MG63 (cell line): ENCODE data around the gene HERC3. TPM values are rescaled to one million over a fixed set of nuclear protein-coding genes. Genes with fewer than 3 reads are reported as not detected.

Source experiments
- DNase-seq: peaks from one replicate; pipeline ENCODE4 v3.0.0-alpha.2; 2020
- H3K27me3 ChIP-seq: fragments of 250-450 bp; sonication (Bioruptor Pico); 2 replicates; pipeline ENCODE4 v1.5.1; 2020; ENCODE audit warnings: mild to moderate bottlenecking, moderate library complexity
- H3K36me3 ChIP-seq: fragments of 250-450 bp; sonication (Bioruptor Pico); 2 replicates; pipeline ENCODE4 v1.5.1; 2020; ENCODE audit warnings: mild to moderate bottlenecking, moderate library complexity
- H3K4me3 ChIP-seq: fragments of 250-450 bp; sonication (Bioruptor Pico); 2 replicates; pipeline ENCODE4 v1.5.1; 2020; ENCODE audit warnings: mild to moderate bottlenecking, moderate library complexity
- H3K9me3 ChIP-seq: fragments of 250-450 bp; sonication (Bioruptor Pico); 2 replicates; pipeline ENCODE4 v1.5.1; 2020; ENCODE audit warnings: mild to moderate bottlenecking, moderate library complexity
- total RNA-seq: library from RNA; depleted of rRNA; stranded (reverse); fragments of >200 nt; shearing (Covaris generic); gene quantifications from 2 replicates; pipeline ENCODE4 v1.2.3, GENCODE V29; 2014; ENCODE audit warnings: low replicate concordance

HERC3 gene
- total RNA-seq, 1 experiment from 2014 or later = 3.3 TPM

DNA sequence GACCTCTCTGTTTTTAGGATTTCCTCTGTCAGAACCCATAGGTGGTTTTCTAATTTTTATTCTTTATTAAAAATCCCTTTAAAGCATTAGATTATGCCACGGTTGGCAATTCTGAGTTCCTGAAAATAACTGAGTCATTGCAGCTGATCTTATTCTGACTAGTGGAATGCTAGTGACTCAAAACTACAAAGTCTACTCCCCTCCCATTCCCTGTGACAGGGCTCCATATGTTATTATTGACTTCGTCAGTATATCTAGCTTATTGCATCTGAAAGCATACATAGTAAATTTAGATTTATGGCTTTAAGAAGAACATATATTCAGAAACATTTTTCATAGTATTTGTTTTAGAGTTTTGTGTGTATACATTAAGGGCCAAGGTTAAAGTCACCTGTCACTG, 38.5 kb downstream of the HERC3 start:
- DNase-seq = peak; percentile 3

DNA sequence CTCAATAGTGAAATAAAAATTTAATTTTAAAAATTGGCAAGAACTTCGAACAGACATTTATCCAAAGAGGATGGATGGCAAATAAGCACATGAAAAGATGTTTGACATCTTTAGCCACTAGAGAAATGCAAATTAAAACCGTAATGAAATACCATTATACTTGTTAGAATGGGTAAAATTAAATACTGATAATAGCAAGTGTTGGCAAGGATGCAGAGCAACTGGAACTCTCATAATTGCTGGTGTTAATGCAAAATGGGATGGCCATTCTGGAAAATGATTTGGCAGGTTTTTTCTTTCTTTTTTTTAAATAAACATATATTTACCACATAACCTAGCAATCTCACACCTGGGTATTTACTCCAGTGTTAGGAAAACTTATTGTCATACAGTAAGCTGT, 51.7 kb downstream of the HERC3 start:
- Histone ChIP-seq H3K36me3 (no peaks in the 10 kb centered on the region), H3K9me3 (no peaks in the 10 kb centered on the region), H3K27me3 (no peaks in the 10 kb centered on the region), H3K4me3 (no peak overlapping the region)
- no peak for DNase-seq

More for the DNA sequence above, 38.5 kb downstream of the HERC3 start:
- Histone ChIP-seq H3K9me3 (0 out of 2 replicates have a peak, but pooled peaks cover 2% of the 10 kb centered on the region), H3K27me3 (no peaks in the 10 kb centered on the region), H3K36me3 (no peaks in the 10 kb centered on the region), H3K4me3 (no peak overlapping the region)

DNA sequence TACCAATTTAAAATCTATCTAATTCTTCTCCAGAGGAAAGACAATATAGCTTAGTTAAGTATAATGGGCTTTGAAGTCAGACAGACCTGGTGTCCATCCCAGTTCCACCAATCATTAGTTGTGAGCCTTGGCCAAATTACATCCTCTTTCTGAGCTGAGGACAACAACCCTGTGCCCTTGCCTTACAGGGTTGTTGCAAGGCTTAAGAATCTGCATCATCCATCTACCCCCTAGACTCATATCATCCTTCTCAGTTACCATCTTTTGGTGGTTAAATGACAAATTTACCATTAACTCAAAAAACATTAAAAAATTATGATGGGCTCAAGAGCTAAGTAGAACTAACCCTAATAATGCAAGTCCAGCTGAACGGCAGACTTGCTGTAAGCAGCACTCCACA, 53.7 kb downstream of the HERC3 start:
- DNase-seq = no peak
- no peaks in the 10 kb centered on the region for H3K36me3 ChIP-seq
- H3K27me3 ChIP-seq = no peaks in the 10 kb centered on the region
- H3K4me3 ChIP-seq = no peak overlapping the region
- no peaks in the 10 kb centered on the region for H3K9me3 ChIP-seq

DNA sequence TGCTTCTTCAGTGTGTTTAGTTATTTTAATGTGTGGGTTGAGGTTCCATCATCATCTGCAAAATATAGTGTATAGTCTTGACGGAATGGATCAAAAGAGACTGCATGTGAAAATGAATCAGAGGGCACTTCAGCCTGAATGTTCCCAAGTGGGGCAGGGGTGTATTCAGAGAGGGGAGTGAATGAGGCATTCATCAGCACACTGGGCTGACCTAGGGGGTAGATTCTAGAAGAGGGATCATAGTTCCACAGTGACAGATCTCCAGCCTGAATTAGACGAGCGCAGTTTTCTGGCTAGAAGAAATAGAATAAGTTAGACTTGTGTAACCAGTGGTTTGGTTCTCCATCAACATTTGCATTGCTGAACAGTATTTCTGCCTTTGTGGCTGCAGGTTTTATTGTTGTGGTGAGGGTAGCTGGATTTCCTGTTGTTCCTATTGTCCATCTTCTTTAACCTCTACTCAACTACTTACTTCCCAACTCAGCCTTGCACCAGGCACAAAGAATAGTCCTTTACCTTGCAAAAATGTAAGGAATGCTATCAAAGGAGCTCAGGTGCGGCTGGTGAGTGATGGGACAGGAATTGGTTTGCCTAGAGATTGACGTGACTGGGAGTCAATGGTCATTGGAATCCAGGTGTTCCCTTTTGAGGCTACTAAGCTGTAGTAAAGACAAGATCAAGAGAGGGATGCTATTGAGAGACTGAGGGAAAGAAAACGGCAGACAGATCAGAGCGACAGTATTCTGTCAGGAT, 54.4 kb downstream of the HERC3 start:
- no peaks in the 10 kb centered on the region for H3K36me3 ChIP-seq
- no peak for DNase-seq

DNA sequence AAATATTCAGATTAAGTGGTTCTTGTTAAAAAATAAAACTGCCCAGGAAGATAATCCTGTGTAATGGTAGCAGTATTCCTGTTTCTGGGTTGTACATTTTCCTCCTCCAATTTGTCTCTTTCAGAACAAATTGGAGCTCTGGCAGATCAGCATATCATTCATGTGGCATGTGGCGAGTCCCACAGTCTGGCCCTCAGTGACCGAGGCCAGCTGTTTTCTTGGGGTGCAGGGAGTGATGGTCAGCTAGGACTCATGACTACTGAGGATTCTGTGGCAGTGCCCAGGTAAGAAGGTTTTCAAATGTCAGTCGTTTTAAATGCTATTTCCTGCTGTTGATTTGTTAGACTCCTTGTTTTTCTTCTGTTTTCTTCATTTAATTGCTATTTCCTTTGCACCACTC, 57.4 kb downstream of the HERC3 start:
- Histone ChIP-seq H3K27me3 (no peaks in the 10 kb centered on the region), H3K4me3 (no peak overlapping the region), H3K9me3 (no peaks in the 10 kb centered on the region), H3K36me3 (no peaks in the 10 kb centered on the region)
- DNase-seq = no peak

More for the DNA sequence above, 54.4 kb downstream of the HERC3 start:
- H3K9me3 ChIP-seq = no peaks in the 10 kb centered on the region
- H3K27me3 ChIP-seq = no peaks in the 10 kb centered on the region
- H3K4me3 ChIP-seq = no peak overlapping the region

DNA sequence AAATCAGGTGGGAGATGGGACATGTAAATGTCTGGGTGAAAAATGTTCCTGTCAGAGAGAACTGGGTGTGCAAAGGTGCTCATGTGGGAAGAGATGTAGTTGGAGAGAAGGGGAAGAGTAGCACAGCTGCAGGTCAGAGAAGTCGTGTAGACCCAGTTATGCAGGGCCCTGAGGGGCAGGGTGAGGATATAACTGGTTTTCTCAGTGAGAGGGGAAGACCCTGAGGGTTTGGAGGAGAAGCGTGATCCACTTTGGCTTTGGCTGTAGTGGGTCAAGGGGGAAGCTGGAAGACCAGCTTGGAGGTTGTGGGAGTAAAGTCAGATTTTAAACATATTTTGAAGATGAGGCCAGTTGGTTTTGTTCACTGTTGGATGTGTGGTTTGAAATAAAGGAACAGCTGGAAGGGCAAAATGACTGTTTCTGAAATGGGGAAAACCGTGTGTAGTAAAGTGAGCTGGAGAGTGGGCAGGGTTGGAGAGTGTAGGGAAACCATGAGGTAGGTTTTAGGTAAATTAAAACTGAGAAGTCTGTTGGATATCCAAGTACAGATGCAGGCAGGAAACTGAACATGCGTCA, 61.2 kb downstream of the HERC3 start:
- H3K36me3 ChIP-seq = no peaks in the 10 kb centered on the region
- no peak for DNase-seq
- H3K27me3 ChIP-seq = no peaks in the 10 kb centered on the region
- no peaks in the 10 kb centered on the region for H3K9me3 ChIP-seq
- no peak overlapping the region for H3K4me3 ChIP-seq

DNA sequence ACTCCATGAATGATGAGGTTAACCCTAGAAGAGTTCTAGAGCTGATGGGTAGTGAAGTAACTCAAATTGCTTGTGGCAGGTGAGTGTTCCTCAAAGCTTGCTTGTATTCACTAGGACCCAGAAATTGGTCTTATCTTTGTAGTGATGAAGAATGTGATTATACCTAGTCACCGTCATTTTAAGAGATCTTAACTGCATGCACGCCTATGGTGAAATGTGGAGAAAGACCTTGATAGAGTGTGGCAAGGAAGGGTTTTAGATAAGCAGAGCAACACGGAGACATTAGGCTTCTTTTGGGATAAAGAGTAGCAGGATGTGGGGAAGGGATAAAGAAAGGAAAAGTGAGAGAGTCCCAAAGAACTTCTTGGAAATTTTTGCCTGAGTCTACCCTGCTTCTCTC, 62.9 kb downstream of the HERC3 start:
- no peak for DNase-seq
- H3K4me3 ChIP-seq = no peak overlapping the region
- no peaks in the 10 kb centered on the region for H3K36me3 ChIP-seq
- no peaks in the 10 kb centered on the region for H3K9me3 ChIP-seq
- H3K27me3 ChIP-seq = no peaks in the 10 kb centered on the region

DNA sequence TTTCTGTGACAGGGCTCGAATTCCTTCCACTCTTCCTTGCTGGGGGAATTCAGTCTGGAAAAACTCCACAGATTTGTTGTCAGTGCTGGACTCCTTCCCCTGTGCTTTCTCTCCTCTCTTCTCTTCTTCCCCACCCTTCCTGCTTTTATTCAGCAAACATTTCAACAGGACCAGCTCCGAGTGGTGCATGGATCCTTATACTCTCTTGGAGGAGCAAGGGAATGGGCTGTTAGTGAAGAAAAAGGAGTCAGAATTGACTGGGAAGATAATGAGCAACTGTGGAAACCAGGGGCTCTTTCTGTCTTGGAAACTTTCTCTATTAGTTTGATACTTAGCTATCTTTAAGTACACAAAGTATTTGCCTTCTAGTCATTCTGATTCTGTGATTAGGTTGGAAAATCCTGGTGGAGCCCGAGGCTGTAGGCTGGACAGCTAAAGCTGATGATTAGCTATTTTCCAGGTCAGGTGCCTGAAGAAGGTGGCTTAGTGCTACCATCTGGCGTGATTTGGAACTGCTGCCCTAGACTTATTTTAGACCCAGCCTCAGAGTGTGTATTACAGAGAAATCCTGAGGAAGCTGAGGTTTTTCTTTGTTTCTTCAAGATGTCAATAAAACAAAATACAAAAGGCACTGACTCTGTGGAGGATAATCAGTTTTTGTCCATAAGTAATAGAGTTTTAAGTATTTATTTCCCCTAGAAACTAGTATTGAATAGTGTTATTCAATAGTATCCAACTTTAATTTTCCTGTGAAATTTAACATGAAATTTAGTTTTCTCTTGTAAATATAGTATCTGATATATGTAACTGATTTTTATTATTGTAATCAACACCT, 67.0 kb downstream of the HERC3 start:
- H3K9me3 ChIP-seq = no peaks in the 10 kb centered on the region
- no peaks in the 10 kb centered on the region for H3K27me3 ChIP-seq
- peak; percentile 29 for DNase-seq
- H3K36me3 ChIP-seq = no peaks in the 10 kb centered on the region
- H3K4me3 ChIP-seq = no peak overlapping the region

DNA sequence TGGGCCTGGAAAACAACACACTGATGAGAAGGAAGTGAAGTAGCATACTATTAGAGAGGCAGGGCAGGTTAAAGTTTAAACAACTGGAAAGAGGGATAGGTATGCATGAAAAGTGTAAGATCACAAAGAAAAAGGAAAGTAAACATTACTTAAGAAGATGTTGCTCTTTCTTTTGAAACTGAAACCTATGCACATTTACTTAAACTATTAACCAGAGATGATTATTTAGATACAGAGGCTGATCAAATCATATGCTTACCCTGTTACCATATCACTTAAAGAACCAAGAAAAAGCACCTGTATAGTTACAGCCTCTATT, 67.6 kb downstream of the HERC3 start:
- H3K27me3 ChIP-seq = no peaks in the 10 kb centered on the region
- H3K36me3 ChIP-seq = no peaks in the 10 kb centered on the region
- no peak overlapping the region for H3K4me3 ChIP-seq
- H3K9me3 ChIP-seq = no peaks in the 10 kb centered on the region
- DNase-seq = no peak

DNA sequence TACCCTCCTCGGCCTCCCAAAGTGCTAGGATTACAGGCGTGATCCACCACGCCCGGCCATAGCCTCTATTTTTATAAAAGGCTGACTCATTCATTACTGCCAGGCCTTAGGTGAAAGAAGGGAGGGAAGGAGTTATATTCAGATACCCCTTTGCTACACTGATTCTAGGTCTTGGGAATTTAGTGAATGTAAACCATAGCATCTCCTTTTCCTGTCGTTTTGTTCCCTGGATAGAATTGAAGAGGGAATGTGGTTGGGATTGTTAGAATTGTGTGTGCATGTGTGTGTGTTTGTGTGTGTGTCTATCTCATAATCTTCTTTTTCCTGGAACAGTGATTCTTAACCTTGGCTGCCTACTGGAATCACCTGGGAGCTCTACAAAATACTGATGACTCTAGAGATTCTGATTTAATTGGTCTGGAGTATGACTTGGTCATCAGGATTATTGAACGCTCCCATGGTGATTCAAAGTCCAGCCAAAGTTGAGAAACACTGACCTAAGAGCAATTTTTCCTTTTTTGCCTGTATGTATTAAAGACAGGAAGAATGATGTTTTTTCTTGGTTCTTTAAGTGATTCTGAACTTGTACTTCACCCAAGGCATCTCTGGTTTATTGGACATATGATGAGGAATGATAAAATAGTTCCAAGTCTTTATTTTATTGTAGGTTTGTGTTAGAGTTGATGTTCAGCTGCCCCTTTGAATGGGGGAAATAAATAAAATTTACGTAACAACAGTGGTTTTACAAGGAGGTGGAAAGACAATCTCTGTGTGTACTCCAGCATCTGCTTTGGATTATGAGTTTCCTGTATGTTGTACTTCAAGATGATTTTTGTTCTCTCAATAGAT, 68.4 kb downstream of the HERC3 start:
- no peaks in the 10 kb centered on the region for H3K36me3 ChIP-seq
- H3K4me3 ChIP-seq = no peak overlapping the region
- no peaks in the 10 kb centered on the region for H3K9me3 ChIP-seq
- DNase-seq = no peak
- no peaks in the 10 kb centered on the region for H3K27me3 ChIP-seq

DNA sequence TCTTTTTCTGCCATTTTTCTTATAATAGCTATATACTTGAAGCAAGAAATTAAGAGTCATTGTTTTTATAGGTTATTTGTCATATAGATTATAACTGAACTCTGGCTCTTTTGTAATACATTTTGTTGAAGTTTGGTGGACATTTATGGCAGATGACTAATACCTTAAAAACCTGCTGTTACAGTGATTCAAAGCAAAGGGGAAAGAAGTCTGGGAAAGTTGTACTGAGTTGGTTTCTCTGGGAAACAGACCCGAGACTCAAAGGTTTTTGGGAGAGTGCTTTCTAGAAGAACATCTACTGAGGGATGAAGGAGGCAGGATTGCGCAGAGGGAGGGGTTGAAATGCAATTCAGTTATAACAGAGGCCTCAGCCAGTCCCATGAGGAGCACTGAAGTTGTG, 69.5 kb downstream of the HERC3 start:
- Histone ChIP-seq H3K36me3 (no peaks in the 10 kb centered on the region), H3K4me3 (no peak overlapping the region), H3K9me3 (no peaks in the 10 kb centered on the region), H3K27me3 (no peaks in the 10 kb centered on the region)
- DNase-seq = no peak

DNA sequence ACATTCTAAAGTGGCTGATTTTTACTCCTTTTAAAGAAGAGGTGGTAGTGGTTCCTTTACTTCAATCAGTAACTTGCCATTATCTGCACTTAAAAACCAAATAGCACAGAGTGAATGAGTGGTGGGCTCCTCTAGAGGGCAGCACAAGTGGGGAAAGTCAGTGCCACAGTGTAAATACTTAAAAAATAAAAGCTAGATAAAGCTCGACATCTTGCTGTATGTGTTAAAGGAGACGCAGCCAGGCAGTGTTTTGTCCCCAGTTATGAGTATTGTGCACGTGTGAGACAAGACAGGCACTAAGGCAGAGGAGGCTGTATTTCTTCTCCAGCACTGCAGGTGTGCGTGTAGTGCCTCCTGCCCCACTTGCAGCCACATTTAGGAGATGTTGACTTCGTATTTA, 80.7 kb downstream of the HERC3 start:
- no peaks in the 10 kb centered on the region for H3K36me3 ChIP-seq
- H3K27me3 ChIP-seq = no peaks in the 10 kb centered on the region
- no peak for DNase-seq
- no peak overlapping the region for H3K4me3 ChIP-seq
- no peaks in the 10 kb centered on the region for H3K9me3 ChIP-seq

DNA sequence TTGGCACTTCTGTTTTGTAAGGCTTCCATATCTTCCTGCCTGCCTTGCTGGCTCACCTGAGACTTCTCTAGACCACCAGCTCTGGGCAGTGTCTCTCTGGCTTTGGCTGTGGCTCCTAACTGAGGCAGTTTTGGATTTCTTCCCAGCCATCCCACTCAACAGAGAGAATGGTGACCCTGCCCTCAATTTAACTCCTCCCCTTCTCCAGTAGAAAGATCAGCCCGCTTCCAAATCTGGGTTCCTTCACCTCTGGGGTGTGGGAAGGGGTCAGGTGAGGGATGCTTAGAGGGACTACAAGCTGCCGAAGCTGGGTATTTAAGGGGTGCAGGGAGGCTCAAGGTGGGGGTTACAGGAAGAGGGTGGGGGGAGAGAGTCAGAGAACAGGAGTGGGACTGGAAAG, 81.6 kb downstream of the HERC3 start:
- DNase-seq = no peak
- Histone ChIP-seq H3K27me3 (no peaks in the 10 kb centered on the region), H3K9me3 (no peaks in the 10 kb centered on the region), H3K4me3 (no peak overlapping the region), H3K36me3 (no peaks in the 10 kb centered on the region)

DNA sequence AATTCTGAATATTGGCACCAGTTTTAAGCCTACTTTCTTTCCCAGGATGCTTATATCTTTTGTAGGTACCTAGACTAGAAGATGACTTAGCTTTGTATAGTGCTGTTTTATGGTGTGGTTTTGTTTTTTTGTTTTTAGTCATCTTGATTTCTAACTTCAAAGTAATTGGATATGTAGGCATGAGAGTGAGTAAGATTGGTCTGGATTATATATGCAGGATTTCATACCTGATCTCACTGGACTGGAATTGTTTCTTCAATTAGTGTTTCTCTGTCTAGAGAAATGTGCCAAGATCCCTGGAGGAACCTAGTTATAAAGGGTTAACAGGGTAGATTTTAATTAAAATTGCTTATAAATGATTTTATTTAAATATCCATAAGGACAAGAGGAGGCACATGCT, 82.3 kb downstream of the HERC3 start:
- Histone ChIP-seq H3K27me3 (no peaks in the 10 kb centered on the region), H3K4me3 (no peak overlapping the region), H3K9me3 (no peaks in the 10 kb centered on the region), H3K36me3 (no peaks in the 10 kb centered on the region)
- DNase-seq = no peak

DNA sequence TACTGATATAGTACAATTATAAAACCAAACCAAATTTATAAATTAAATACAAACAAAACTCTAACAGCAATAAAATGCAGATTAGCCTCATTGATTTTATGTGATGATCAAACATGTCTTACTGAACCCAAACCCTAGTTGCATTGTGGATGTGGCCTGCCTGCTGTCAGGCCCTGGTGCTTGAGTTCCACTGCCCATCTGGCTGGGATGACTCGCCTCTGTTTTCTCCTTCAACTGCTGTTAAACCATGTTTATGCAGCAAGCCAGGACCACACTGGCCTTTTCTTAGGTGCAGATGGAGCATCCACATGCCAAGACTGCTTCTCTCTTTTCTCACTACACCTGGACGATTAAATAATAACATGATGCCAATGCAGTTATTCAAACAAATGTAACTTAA, 82.7 kb downstream of the HERC3 start:
- DNase-seq = no peak
- Histone ChIP-seq H3K27me3 (no peaks in the 10 kb centered on the region), H3K4me3 (no peak overlapping the region), H3K36me3 (no peaks in the 10 kb centered on the region), H3K9me3 (no peaks in the 10 kb centered on the region)

DNA sequence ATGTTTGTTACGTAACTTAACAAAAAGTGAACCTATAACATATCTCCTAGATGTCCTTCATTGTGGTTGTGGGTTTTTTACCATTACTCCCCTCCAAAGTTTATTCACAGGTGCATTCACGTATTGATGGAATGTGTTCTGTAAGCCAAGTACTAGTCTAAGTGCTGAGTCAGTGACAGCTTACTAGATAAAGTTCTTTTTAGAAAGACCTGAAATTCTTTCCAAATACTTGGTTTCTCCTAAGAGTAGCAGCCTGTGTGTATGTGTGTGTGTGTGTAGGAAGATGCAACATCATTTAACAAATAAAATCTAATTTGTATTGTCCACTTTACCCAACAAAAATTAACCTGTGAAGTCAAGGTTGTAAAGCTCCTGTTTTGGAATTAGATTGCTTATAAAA, 83.3 kb downstream of the HERC3 start:
- Histone ChIP-seq H3K36me3 (no peaks in the 10 kb centered on the region), H3K27me3 (no peaks in the 10 kb centered on the region), H3K9me3 (no peaks in the 10 kb centered on the region), H3K4me3 (no peak overlapping the region)
- DNase-seq = no peak

DNA sequence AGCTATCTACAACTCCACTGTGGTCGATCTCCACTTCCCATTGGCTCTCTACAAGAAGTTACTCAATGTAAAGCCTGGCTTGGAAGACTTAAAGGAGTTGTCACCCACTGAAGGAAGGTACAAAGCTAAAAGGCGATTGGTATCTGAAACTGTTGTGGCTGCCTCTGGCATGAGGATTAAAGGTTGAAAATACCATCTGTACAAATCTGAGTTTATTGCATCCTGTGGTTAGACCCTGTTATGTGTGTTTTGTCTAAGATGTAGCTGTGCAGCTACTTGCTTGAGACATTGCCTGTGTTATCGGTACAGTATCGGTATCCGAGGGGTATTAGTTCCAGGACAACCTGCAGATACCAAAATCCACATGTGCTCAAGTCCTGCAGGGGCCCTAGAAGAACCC, 88.9 kb downstream of the HERC3 start:
- no peak overlapping the region for H3K4me3 ChIP-seq
- no peaks in the 10 kb centered on the region for H3K9me3 ChIP-seq
- H3K36me3 ChIP-seq = no peaks in the 10 kb centered on the region
- DNase-seq = no peak
- H3K27me3 ChIP-seq = no peaks in the 10 kb centered on the region
